Measurements from ENCODE around the gene MLX.

The MLX gene

GRCh38 chr17:42578282-42578869 lies 11.5 kb downstream of the MLX start:
- TF ChIP-seq CTCF (IDR thresholded peaks at IDR 0.05; ENCODE audit: borderline replicate concordance, insufficient read depth, low read depth, low read length) = peak; percentile 76
- peak overlapping the region; percentile 79 for H3K4me3 ChIP-seq (ENCODE audit: low read depth, low read length)

- no peak for TF ChIP-seq CTCF (IDR thresholded peaks at IDR 0.05; ENCODE audit: borderline replicate concordance, insufficient read depth, low read depth, low read length)
- H3K4me3 ChIP-seq (ENCODE audit: low read depth, low read length) = no peak overlapping the region
These were observed 13.1 kb downstream of the MLX start for GRCh38 chr17:42579794-42580551.

GRCh38 chr17:42581744-42582270 lies 14.9 kb downstream of the MLX start:
- TF ChIP-seq CTCF (IDR thresholded peaks at IDR 0.05; ENCODE audit: borderline replicate concordance, insufficient read depth, low read depth, low read length) = no peak
- no peak overlapping the region for H3K4me3 ChIP-seq (ENCODE audit: low read depth, low read length)

- no peak for TF ChIP-seq CTCF (IDR thresholded peaks at IDR 0.05; ENCODE audit: borderline replicate concordance, insufficient read depth, low read depth, low read length)
- H3K4me3 ChIP-seq (ENCODE audit: low read depth, low read length) = no peak overlapping the region
These were observed 18.0 kb downstream of the MLX start for GRCh38 chr17:42584880-42585279.

GRCh38 chr17:42585353-42585752 lies 18.5 kb downstream of the MLX start:
- H3K4me3 ChIP-seq (ENCODE audit: low read depth, low read length) = no peak overlapping the region
- TF ChIP-seq CTCF (IDR thresholded peaks at IDR 0.05; ENCODE audit: borderline replicate concordance, insufficient read depth, low read depth, low read length) = no peak

GRCh38 chr17:42586514-42587230 lies 19.8 kb downstream of the MLX start:
- no peak overlapping the region for H3K4me3 ChIP-seq (ENCODE audit: low read depth, low read length)
- no peak for TF ChIP-seq CTCF (IDR thresholded peaks at IDR 0.05; ENCODE audit: borderline replicate concordance, insufficient read depth, low read depth, low read length)

Measured in GM12875 (cell line).